Thyroid gland (tissue), 4 donors: Measurements from ENCODE around the gene F8A1.

Experiments used
- POLR2A ChIP-seq, 2 donors: fragments of 450-650 bp; IDR thresholded peaks; one replicate each; pipeline ENCODE4 v1.6.1; 2017; ENCODE audit warnings: antibody characterized with exemption in 2 of 2, mild to moderate bottlenecking in 2 of 2, moderate library complexity in 1 of 2
- TF ChIP-seq, protein P1 (sequence below), 6 experiments: fragments of 200-600 bp in 3 of 6; fragments of 450-650 bp in 3 of 6; sonication (generic) in 3 of 6; IDR thresholded peaks; one replicate each; pipeline ENCODE4 v1.5.1; 2016 to 2019; ENCODE audit warnings: antibody characterized with exemption in 6 of 6, mild to moderate bottlenecking in 2 of 6, inconsistent platforms in 1 of 6, moderate library complexity in 1 of 6

DNA sequence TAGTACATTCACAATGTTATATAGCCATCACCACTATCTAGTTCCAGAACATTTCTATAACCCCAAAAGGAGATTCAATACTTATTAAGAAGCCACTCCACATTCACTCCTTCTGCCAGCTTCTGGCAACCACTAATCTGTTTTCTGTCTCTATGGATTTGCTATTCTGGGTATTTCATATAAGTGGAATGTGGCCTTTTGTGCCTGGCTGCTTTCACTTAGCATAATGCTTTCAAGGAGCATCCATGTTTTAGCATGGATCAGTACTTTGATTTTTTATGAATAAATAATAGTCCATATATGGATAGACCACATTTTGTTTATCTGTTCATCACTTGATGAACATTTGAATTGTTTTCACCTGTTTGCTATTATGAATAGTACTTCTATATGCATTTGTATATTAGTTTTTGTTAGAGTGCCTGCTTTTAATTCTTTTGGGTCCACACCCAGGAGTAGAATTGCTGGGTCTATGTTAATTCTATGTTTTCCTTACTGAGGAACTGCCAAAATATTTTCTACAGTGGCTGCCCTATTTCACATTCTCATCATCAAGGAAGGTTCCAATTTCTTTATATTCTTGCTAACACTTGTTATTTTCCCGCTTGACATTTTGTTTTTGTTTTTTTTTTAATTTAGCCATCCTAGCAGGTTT, 35.1 kb upstream of the F8A1 start:
- TF ChIP-seq, protein P1, sequence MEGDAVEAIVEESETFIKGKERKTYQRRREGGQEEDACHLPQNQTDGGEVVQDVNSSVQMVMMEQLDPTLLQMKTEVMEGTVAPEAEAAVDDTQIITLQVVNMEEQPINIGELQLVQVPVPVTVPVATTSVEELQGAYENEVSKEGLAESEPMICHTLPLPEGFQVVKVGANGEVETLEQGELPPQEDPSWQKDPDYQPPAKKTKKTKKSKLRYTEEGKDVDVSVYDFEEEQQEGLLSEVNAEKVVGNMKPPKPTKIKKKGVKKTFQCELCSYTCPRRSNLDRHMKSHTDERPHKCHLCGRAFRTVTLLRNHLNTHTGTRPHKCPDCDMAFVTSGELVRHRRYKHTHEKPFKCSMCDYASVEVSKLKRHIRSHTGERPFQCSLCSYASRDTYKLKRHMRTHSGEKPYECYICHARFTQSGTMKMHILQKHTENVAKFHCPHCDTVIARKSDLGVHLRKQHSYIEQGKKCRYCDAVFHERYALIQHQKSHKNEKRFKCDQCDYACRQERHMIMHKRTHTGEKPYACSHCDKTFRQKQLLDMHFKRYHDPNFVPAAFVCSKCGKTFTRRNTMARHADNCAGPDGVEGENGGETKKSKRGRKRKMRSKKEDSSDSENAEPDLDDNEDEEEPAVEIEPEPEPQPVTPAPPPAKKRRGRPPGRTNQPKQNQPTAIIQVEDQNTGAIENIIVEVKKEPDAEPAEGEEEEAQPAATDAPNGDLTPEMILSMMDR (IDR thresholded peaks at IDR 0.05) = no peak
- no peak for TF ChIP-seq POLR2A (IDR thresholded peaks at IDR 0.05)
